ENCODE measurements around the gene NFATC3.

The NFATC3 gene

DNA sequence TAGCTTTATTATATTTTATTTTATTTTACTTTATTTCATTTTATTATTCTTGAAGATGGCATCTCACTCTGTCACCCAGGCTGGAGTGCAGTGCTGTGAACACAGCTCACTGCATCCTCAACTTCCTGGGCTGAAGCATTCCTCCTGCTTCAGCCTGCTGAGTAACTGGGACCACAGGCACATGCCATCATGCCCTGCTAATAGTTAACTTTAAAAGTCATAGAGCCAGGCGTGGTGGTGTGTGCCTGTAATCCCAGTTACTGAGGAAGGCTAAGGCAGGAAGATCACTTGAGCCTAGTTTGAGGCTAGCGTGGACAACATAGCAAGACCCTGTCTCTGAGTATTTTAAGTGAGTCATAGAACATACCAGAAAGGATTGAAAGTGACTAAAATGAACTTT, 112.1 kb downstream of the NFATC3 start:
- no peak for DNase-seq

DNA sequence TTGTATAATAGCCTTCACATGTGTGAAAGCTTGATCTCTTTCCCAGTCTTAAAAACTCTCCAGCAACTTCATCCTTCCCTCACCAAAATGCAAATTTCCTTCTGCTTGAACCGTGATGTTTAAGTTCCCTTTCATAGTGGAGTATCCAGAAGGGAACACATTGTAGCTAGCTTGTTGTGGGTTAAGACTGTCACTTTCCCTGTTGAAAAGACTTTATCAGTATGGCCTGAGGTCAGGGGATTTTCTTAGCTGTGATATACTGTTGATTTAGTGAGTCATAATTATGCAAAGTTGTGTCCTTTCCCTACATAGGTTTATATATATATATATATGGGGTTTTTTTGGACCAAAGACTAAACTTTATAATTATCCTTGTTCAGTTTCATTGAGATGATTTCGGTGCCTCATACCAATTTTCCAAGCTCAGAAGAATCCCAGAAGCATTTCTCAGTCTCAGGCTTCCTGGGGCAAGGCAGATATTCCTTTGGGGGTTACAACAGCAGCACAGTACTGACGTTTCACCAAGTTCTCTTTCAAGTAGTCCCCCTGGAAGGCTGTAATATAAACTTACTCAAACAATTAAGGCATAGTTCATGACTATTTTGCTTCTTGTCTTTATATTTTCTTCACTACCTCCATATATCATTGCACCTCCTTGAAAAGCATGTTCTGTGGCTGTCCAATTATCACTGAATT, 115.1 kb downstream of the NFATC3 start:
- DNase-seq = no peak

DNA sequence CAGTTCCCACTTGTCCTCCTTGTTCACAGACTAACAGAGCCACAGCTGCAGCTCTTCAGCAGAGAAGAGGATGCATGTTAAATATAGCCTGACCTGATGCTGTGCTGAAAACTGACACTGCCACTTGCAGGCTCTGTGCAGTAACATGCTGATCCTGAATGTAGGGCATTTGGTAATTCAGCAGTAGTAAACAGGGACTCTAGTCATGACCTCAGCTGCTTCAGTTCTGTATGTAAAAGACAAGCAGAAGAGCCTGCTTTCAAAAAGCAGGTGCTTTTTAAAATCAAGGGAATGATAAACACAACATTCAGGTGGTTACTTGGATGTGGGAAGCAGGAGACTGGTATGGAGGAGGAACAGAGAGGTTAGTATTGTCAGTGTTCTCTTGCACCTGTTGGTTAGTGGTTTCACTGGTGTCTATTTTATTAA, 116.9 kb downstream of the NFATC3 start:
- no peak for DNase-seq

DNA sequence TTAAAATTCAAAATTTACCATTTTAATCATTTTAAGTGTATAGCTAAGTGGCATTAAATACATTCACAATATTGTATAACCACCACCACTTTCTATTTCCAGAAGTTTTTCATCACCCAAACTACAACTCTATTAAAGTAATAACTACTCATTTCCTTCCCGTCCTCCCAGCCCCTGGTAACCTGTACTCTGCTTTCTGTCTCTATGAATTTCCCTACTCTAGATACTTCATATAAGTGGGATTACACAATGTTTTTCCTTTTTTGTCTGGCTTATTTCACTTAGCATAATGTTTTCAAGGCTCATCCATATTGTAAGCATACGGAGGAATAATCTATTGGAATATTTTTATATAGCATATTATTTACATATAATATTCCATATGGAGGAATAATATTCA, 121.1 kb downstream of the NFATC3 start:
- DNase-seq = no peak

DNA sequence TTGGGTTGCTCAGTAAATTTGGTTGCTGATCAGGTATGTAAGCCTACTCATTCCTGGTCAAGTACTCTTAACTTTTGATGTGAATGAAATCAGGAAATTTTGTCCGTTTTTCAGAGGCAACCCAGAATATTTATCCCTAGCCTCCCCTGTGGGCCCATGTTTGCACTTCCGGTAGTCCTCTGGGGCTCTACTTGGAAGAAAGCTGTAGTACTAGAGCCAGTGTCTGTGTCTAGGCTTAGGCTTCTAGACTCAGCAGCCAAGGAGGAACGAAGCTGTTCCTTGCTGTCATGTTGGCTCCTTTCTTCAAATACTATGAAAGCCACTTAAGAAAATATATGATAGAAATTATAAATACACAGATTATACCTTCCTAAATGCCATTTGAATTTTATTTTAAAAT, 129.6 kb downstream of the NFATC3 start:
- DNase-seq = no peak

DNA sequence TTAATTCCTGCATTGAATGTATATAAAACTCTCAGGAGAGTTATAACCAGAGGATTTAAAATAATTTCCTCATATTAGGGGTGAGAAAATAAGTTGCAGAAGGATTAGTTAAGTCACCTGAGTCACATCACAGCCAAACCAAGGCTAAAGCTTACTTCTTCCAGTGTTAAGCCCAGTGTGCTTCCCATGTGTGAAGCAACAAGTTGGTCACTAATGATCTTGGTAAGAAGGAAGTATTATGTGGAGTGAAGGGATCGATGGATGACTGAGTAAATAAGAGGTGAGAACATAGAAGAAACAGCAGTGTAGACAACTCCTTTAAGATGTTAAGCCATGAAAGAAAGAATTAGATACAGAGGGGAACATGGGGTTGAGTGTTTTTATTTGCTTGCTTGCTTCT, 130.1 kb downstream of the NFATC3 start:
- no peak for DNase-seq

DNA sequence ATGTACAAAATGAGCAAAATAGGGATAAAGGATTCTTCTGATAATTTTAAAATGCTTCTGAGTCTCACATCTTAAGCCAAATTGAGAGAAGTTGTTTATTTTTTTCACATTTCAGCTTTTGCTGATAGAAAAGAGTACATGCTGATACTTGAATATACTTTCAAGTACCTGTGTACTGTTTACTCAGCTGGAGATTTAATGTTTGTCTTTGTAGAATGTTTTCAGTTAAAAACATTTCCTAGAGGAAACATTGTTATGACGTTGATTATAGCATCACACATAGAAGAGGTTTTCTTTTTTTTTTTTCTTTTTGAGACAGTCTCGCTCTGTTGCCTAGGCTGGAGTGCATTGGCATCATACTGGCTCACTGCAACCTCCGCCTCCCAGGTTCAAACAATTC, 131.1 kb downstream of the NFATC3 start:
- no peak for DNase-seq

DNA sequence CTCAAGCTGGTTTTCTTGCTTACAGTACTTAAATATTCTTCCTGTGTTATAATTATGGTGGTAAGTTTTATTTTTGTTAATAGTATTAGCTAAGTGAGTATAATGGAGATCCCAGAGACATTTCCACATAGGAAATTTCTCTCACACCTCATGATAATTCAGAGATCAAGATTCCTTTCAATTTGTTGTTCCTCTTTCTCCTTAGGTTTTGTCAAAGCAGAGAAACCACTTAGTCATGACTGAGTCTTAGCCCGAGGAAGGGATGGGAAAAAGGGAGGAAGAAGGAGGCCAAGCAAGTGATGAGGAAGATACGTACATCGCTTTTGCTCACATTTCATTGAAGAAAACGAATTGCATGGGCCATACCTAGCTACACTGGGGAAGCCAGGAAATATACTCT, 132.3 kb downstream of the NFATC3 start:
- DNase-seq = no peak

DNA sequence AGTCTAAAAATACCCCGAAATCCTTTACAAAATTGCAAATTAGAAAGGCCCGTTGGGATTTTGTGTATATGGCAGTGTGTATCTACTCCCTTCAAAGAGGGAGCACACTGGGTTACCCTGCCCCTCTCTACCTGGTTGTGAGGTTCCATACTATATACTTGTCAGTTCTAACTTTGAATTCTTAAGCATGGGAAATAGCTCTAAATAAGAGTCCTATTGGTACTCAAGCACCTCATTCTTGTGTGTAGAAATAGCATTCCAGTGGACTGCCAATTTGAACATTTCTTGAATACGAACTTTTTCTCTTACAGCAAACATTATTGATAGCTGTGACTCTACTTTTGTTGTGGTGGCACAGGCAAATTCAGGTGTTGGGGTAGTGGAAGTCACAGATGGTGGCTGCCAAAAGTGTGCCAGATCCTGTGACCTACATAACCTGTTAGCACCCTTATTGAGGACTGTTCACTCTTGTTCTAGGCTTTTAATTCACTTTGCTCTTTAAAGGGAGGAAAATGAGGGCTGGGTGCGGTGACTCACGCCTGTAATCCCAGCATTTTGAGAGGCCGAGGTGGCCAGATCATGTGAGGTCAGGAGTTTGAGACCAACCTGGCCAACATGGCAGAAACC, 134.7 kb downstream of the NFATC3 start:
- DNase-seq = no peak

DNA sequence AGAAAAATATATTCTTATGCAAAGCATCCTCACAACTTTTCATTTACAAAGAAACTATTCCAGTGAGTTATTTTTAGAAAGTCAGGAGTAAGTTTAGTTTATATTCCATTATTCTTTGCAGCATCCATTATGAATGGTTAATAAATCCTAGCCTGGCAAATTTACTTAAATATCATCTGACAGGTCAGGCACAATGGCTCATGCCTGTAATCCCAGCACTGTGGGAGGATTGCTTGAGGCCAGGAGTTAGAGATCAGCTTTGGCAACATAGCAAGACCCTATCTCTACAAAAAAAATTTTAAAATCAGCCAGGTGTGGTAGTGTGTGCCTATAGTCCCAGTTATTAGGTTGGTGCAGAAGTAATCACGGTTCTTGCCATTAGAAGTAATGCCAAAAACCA, 137.9 kb downstream of the NFATC3 start:
- DNase-seq = no peak

DNA sequence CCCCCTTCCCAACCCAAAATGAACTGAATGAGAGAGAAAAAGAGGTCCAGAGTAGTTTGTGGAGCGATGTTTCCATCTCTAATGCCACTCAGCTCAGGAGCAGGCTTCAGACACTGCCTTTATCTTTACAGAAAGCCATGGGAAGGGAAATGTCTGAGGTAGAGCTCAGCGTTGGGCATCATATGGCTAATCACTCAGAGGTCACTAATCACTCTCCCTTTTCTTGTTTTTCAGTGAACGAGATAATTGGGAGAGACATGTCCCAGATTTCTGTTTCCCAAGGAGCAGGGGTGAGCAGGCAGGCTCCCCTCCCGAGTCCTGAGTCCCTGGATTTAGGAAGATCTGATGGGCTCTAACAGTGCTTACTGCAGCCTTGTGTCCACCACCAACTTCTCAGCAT, 140.9 kb downstream of the NFATC3 start:
- no peak for DNase-seq

DNA sequence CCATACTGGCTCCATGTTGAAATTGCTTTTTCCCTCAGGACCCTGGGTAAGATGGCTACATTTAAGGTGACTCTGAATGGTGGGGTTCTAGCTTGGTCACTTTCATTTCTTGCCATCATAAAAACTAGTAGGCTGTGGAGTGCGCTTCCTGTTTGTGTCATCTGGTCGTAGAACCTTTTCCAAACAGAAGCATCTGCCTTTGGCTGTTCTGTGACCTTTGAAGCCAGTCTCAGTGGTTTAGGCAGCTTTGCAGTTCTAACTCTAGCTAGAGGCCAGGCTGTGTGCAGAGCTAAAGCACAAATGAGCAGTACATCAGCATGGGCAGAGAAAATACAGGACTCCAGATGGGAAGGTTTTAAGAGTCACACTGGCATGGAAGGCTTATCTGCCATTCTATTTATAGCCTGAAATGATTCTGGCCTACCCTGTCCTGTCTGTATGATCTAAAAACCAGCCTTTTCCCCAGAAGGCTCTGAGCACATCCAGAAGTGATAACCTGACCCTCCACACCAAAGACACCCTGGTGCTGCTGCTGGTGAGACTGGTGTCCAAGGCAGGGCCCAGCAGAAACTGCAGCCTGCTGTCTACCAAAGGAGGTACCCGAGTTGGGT, 142.1 kb downstream of the NFATC3 start:
- no peak for DNase-seq

DNA sequence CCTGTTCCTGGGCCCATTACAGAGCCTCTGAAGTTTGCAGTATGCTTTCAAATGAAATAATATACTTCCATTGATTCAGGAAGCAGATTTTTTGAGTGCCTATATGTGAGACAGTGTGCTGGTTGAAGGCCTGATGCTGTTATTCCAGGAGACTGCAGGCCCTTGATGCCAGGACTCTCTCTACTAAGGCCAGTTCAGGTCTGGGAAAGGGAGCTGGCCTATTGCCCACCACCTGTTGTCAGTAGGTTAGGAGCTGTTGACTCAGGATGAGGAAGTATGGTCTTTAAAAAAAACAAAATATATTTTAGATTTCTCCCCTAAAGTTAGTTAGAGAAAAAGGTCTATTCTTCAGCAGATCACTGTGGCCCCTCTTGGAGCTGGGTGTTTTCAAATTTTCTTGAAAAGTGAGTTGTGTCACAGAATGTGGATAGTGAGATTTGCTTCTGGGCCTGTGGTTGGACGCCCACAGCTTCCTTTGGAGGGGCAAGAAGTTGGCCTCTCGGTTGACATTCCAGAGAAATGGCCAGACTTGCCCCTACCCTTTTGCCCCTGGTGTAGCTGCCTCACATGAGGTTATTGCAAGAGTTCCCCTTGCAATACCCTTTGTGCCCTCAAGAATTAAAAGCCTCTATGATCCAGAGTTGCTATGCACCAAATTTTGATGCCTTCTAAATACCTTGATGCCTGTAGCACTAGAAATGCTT, 142.8 kb downstream of the NFATC3 start:
- no peak for DNase-seq

DNA sequence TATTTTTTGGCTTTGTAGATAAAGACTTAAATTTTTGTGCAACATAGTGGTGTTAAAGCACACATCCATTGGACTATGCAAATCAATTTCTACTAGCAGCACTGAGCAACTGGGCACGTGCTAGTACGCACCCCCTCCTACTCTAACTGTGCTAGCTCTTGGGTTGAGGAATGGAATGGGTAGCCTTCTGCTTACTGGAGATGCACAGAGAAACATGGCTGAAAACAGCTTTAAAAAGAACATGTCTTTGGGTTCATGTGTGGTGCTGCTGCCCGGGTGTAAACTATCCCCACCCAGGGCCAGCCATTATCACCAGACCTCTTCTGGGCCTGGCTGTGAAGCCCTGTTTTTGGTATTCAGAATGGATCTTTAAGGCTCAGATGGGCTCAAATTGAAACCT, 143.5 kb downstream of the NFATC3 start:
- DNase-seq = no peak

DNA sequence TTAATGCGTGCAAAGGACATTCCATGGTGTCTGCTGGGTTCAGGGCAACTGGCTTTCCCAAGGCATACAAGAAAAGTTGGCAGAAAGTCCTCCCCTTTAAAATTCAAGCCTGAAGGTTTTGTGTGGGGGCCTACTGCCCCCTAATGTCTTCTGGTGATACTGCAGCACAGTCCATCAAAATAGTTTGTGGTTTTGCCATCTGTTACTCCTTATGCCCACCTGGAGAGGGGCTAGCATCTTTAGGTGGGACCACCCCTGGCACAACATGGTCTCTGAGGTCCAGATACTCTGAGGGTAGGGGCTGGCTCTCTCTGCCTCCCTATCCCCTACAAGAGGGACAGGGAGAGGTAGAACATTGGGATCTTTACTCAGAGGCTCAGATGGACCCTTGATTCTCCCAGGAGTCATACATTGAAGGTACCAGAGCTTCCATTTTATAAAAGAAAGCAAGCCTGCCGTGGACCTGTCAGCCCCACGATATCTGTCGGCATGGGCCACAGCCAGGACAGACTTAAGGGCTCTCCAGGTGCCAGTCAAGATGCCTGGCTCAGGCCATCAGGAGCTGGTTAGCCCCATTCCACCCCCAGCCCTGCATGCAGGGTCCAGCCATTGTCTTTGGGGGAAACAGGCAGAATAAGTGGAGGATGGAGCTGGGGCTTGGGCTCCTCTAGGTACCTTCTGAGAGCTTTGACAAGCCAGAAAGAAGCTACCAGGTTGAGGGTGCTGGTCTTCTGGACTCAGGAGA, 144.4 kb downstream of the NFATC3 start:
- DNase-seq = peak; percentile 78

DNA sequence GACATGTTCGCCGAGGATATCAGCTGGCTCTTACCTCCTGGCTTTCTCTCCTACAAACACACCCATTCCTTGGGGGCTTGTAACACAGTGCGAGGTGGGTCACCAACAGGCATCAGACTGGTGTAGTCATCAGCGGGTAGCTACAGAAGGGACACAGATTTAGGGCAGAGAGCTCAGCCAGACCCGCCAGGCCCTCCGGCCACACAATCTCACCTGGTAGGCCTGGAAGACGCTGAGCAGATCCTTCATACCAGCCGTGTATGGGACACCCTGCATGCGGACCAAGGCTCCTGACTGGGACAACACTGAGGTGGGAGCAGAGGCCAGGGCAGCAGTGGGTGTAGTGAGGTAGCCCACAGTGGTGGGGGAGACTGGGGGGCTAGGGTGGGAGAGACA, 145.0 kb downstream of the NFATC3 start:
- DNase-seq = no peak

DNA sequence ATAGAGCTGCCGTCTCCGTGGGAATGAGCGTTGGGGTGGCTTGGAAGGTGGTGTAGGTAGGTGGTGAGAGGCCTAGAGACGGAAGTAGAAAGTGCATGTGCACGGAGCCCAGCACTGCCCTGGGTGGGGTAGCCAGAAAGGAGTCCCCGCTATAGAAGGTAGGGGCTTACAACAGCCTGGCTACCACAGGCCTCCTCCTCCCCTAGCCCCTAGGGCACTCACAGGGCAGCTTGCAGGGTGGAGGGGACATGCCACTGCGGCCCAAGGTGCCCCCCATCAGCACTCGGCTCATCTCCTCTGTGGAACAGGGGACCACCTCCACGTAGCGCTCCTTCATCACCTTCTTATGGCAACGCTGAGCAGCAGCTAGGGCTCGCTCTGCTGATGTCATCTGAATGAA, 145.8 kb downstream of the NFATC3 start:
- no peak for DNase-seq

DNA sequence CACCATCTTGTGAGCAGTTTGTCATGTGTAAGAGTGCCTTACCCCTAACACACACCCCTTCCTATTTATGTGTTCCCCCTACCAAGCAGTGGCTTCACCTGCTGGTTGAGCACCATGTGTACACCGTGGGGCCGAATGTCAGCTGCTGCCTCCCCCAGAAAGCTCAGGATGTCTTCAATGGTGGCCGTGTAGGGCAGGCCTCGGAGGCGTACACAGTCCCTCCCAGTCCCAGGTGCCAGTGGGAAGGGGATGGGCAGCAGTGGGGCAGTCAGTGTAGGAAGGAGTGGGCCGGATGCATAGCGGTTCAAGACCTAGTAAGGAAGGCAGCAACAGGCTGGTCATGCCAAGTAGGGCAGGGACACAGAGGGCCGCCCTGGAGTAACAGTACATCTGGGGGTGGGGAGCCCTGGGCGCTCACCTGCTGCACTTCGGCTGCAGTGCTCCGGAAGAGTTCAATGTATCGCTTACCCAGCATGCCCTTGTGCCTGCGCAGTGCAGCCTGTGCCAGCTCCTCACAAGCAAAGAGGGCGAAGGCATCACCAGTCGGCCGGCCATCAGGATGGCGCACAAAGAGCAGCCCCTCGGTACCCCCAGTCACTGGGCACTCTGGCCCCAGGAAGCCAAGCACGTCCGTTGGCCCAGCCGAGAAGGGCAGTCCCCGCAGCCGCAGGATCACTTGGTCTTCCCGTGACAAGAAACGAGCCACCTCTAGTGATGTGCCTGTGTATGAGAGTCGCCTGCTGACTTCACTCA, 146.4 kb downstream of the NFATC3 start:
- no peak for DNase-seq

DNA sequence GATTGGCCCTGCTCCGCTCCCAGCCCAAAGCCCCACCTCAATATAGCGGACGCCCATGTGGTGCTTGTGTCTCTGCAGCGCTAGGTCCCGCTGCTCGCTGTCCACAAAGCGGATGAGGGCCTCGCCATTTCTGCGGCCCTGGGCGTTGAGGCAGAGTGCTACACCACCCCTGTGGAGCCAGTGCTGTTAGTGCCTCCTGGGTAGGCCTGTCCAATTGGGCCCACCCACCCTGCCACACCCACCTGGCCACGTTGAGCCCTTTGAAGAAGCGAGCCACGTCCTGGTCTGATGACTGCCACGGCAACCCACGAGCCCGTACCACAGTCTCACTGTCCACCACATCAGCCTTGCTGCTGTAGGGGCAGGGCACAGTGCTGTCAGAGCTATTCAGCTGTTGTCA, 147.2 kb downstream of the NFATC3 start:
- DNase-seq = no peak

DNA sequence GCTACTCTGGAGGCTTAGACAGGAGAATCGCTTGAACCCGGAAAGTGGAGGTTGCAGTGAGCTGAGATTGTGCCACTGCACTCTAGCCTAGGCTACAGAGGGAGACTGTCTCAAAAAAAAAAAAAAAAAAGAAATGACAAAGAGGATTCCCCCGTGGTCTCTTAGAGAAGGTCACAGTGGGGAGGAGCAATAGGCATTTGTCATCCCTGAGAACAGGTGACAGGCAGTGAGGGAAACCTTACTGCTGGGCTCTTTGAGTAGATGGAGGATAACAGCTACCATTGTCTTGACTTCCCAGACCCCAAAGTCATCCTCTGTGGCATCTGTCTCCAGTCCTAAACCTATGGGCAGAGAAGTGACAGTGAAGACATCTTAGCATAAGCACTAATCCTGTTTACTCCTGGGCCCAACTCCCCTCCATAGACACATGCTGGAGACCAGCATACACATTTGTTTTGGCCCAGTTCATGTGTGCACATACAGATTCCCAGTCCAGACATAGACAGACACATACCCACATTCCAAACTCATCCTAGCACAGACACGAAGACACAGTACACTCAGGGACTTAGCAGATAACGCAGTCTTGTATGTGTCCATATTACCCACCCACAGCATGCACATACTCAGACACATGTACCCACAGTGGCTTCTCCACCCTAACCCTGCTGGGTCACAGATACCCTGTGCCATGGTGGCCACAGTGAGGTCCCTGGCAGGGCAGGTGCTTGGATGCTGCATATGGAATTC, 148.1 kb downstream of the NFATC3 start:
- no peak for DNase-seq

DNA sequence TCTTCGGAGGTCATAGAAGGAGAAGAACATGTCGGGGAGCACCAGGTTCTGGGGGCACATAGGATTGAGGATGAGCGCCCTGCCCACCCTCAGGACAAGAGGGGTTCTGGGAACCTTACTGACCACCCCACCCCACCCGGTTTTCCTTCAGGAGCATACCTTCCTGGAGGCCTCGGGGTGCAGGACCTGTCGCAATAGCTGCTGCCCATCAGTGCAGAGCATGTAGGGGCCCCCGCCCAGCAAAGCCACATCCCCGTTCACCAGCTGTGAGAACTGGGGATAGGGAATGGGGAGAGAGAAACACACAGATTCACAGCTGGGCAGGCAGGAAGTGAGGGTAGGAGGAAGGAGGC, 148.6 kb downstream of the NFATC3 start:
- DNase-seq = no peak
